HepG2 (cell line): ENCODE measurements around the gene AJM1. TPM values are rescaled to one million over a fixed set of nuclear protein-coding genes. Genes with fewer than 3 reads are reported as not detected.

Experiments
- ATAC-seq: fragments of 200-7000 bp; cut with Tn5 transposase; 3 replicates; pipeline ENCODE4 v1.9.1; 2020; ENCODE audit warnings: mild to moderate bottlenecking, moderate library complexity
- BruUV-seq: library from RNA; stranded (reverse); fragments of 400-500 nt; replicated peaks from 2 replicates; lab custom pipeline; 2021; lab: Mats Ljungman, UMichigan
- CTCF ChIA-PET: fragments of 300-600 bp; formaldehyde crosslinking; extraction: SDS; loops from one replicate; lab custom pipeline; 2021; ENCODE audit warnings: low total read pairs, inconsistent platforms, low intra/inter-chr PET ratio; lab: Yijun Ruan, JAX
- POLR2A ChIA-PET: fragments of 350-600 bp; sonication (Branson Sonifier 250); formaldehyde crosslinking; loops from one replicate; lab custom pipeline; 2020; ENCODE audit warnings: antibody characterized with exemption, inconsistent platforms; lab: Yijun Ruan, JAX
- DNase-seq: peaks from one replicate; pipeline ENCODE4 v3.0.0-alpha.2; 2015; ENCODE audit warnings: low spot score
- FAIRE-seq: peaks from 3 replicates; lab custom pipeline; 2011; peaks lifted over from hg19 to GRCh38; lab: Jason Lieb, UNC
- H2AFZ ChIP-seq: one replicate; pipeline ENCODE4 v1.6.1; 2011; ENCODE audit warnings: low read length, inconsistent platforms
- H3K27ac ChIP-seq: fragments of 300-600 bp; 3 replicates; pipeline ENCODE4 v1.8.0; 2011; ENCODE audit warnings: mixed run types, mild to moderate bottlenecking, mixed read lengths, low read length, inconsistent platforms; ENCODE audit not compliant: insufficient read depth; ENCODE audit errors: extremely low read length
- H3K27me3 ChIP-seq, 2 experiments: fragments of 200-600 bp in 1 of 2; 2 replicates in 1 of 2; 3 replicates in 1 of 2; pipeline versions ENCODE4 v1.6.0 to v1.8.0; 2011; ENCODE audit warnings: low read length in 2 of 2, mild to moderate bottlenecking in 2 of 2, moderate library complexity in 2 of 2, inconsistent platforms in 1 of 2; ENCODE audit not compliant: insufficient read depth in 2 of 2, control insufficient read depth in 1 of 2
- H3K36me3 ChIP-seq, 2 experiments: fragments of 200-600 bp in 1 of 2; replicated peaks in 1 of 2; 2 replicates in 1 of 2; 3 replicates in 1 of 2; pipeline versions ENCODE4 v1.5.1 to v1.8.0; 2011; ENCODE audit warnings: low read length in 2 of 2, inconsistent platforms in 1 of 2; ENCODE audit not compliant: insufficient read depth in 2 of 2, control insufficient read depth in 1 of 2
- H3K4me1 ChIP-seq: 2 replicates; pipeline ENCODE4 v1.5.1; 2012; ENCODE audit warnings: low read length, inconsistent platforms; ENCODE audit not compliant: insufficient read depth
- H3K4me2 ChIP-seq: 2 replicates; pipeline ENCODE4 v1.6.0; 2011; ENCODE audit warnings: low read depth, low read length, inconsistent platforms
- H3K4me3 ChIP-seq, 3 experiments: fragments of 200-600 bp in 1 of 3; sonication (generic), shearing (Covaris generic) in 1 of 3; replicated peaks in 1 of 3; 2 replicates each; pipeline ENCODE4 v1.5.1; 2011 to 2016; ENCODE audit warnings: low read length in 3 of 3, inconsistent platforms in 2 of 3, low read depth in 2 of 3, mild to moderate bottlenecking in 2 of 3, control low read depth in 1 of 3, mixed read lengths in 1 of 3; ENCODE audit not compliant: insufficient read depth in 1 of 3
- H3K79me2 ChIP-seq: one replicate; pipeline ENCODE4 v1.6.1; 2011; ENCODE audit warnings: low read length, inconsistent platforms; ENCODE audit not compliant: insufficient read depth
- H3K9ac ChIP-seq: 2 replicates; pipeline ENCODE4 v1.6.0; 2011; ENCODE audit warnings: mild to moderate bottlenecking, low read depth, low read length, inconsistent platforms; ENCODE audit not compliant: insufficient read depth
- H3K9me3 ChIP-seq: 2 replicates; pipeline ENCODE4 v1.5.1; 2012; ENCODE audit warnings: mild to moderate bottlenecking, low read length
- H4K20me1 ChIP-seq: 2 replicates; pipeline ENCODE4 v1.6.0; 2011; ENCODE audit warnings: inconsistent platforms, mild to moderate bottlenecking, low read length, moderate library complexity; ENCODE audit not compliant: insufficient read depth
- AGO1 ChIP-seq: fragments of 200-400 bp; formaldehyde crosslinking; IDR thresholded peaks from 2 replicates; pipeline ENCODE4 v1.6.1; 2017; ENCODE audit warnings: mild to moderate bottlenecking, low read depth, low read length, moderate library complexity; ENCODE audit not compliant: poor library complexity, severe bottlenecking
- EEA1 ChIP-seq: sonication (generic); formaldehyde crosslinking; IDR thresholded peaks from 2 replicates; pipeline ENCODE4 v1.5.1; 2020; ENCODE audit warnings: mild to moderate bottlenecking, missing genetic modification reagents, borderline replicate concordance
- FLYWCH1 ChIP-seq: sonication (generic); formaldehyde crosslinking; IDR thresholded peaks from 2 replicates; pipeline ENCODE4 v1.8.1; 2023; ENCODE audit warnings: mild to moderate bottlenecking, missing genetic modification reagents
- KDM5A ChIP-seq: fragments of 200-600 bp; sonication (generic); IDR thresholded peaks from 2 replicates; pipeline ENCODE4 v1.7.0; 2018; ENCODE audit warnings: antibody characterized with exemption, mild to moderate bottlenecking, low read length, borderline replicate concordance
- POLR2A ChIP-seq, 2 experiments: IDR thresholded peaks; 2 replicates each; pipeline ENCODE4 v1.6.1; 2011; ENCODE audit warnings: low read depth in 2 of 2, low read length in 2 of 2, mild to moderate bottlenecking in 1 of 2, moderate library complexity in 1 of 2; ENCODE audit not compliant: insufficient read depth in 1 of 2
- SRSF1 ChIP-seq: fragments of 200-400 bp; formaldehyde crosslinking; optimal IDR thresholded peaks from 2 replicates; pipeline ENCODE3; 2017; ENCODE audit warnings: mild to moderate bottlenecking, low read depth, low read length, moderate library complexity
- ZEB1 ChIP-seq: IDR thresholded peaks from 2 replicates; pipeline ENCODE4 v1.6.1; 2012; ENCODE audit warnings: mild to moderate bottlenecking, low read depth, inconsistent platforms; ENCODE audit not compliant: insufficient replicate concordance
- ZNF251 ChIP-seq: sonication (generic); formaldehyde crosslinking; IDR thresholded peaks from 2 replicates; pipeline ENCODE4 v1.9.0; 2021; ENCODE audit warnings: mild to moderate bottlenecking, missing genetic modification reagents
- ZNF605 ChIP-seq: sonication (generic); formaldehyde crosslinking; IDR thresholded peaks from 2 replicates; pipeline ENCODE4 v1.8.0; 2022; ENCODE audit warnings: mild to moderate bottlenecking, missing genetic modification reagents
- WGBS: methylation state at CpG from one replicate; pipeline ENCODE4 v1.1.6; 2017; ENCODE audit warnings: low lambda C conversion rate; 5-methylcytosine and 5-hydroxymethylcytosine counted together
- in situ Hi-C: cut with HindIII; loops from 2 replicates; pipeline ENCODE4 v1.10.0; 2017; ENCODE audit warnings: low pct_unique_long_range_greater_than_20kb; ENCODE audit not compliant: extremely low pct_ligation_motif_present
- intact Hi-C: fragments of 100-400 bp; cut with micrococcal nuclease; formaldehyde crosslinking; loops from one replicate; pipeline ENCODE4 v1.10.0; 2022; ENCODE audit not compliant: unreplicated experiment
- polyA plus RNA-seq, 8 experiments: library from polyadenylated mRNA; depleted of rRNA in 3 of 8; stranded (reverse) in 7 of 8; unstranded in 1 of 8; fragments of >200 nt; fragmentation: Illumina TruSeq in 4 of 8; extraction: Trizol in 4 of 8; gene quantifications; 2 replicates each; pipeline versions ENCODE4 v1.2.1 to v1.2.3, GENCODE V29; 2011 to 2016; ENCODE audit warnings: low read depth in 4 of 8, missing spikeins in 1 of 8, mixed read lengths in 1 of 8; ENCODE audit not compliant: insufficient read depth in 1 of 8
- total RNA-seq, 5 experiments: library from RNA; depleted of rRNA; stranded (reverse); fragments of >200 nt; fragmentation: Illumina TruSeq; extraction: Trizol; gene quantifications; 2 replicates each; pipeline ENCODE4 v1.2.3, GENCODE V29; 2016; ENCODE audit warnings: low read depth in 1 of 5
- TF ChIP-seq, protein P1 (sequence below): sonication (generic); formaldehyde crosslinking; conservative IDR thresholded peaks from 2 replicates; pipeline ENCODE4 v1.8.0; 2022; ENCODE audit warnings: low read depth, missing genetic modification reagents
- TF ChIP-seq, protein P2 (sequence below): IDR thresholded peaks from 2 replicates; pipeline ENCODE4 v1.6.1; 2016; ENCODE audit warnings: missing compliant biosample characterization, missing genetic modification reagents, borderline replicate concordance

AJM1 gene
- total and polyA plus RNA-seq, 2 of the 13 experiments (the other 11 are each of a cell fraction or from before 2014, with no cell fraction given): 1.1 to 1.2 TPM

DNA sequence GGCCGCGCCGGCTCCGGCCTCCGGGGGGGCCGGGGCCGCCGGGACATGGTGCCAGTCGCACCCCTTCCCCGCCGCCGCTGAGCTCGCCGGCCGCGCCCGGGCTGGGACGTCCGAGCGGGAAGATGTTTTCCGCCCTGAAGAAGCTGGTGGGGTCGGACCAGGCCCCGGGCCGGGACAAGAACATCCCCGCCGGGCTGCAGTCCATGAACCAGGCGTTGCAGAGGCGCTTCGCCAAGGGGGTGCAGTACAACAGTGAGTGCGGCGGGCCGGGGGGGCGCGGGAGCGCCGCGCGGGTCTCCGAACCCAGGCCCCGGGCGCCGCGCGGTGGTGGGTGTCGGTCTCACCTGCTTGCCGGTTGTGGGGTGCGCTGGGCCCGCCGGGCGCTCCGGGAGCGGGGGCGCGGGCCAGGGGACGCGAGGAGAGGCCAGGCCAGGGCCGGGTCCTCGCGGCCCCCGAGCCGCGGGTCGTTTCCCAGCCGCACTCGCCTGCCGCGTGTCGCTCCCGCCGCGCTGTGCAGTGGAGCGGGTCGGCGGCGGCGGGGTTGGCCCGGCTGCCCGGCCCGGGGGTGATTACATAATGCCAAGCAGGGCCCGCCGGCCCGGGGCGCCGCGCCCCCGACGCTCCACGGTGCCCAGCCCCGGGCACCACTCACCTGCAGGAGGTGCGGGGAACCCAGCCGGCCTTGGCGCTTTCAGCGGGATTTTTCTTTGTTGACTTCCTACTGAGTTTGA is 34.0 kb upstream of the AJM1 start (continued):
- TF ChIP-seq AGO1 (peak; percentile 95), FLYWCH1 (no peak), ZNF251 (CRISPR knock-in tag) (no peak), ZEB1 (no peak), SRSF1 (peak; percentile 10), EEA1 (CRISPR knock-in tag) (no peak)

DNA sequence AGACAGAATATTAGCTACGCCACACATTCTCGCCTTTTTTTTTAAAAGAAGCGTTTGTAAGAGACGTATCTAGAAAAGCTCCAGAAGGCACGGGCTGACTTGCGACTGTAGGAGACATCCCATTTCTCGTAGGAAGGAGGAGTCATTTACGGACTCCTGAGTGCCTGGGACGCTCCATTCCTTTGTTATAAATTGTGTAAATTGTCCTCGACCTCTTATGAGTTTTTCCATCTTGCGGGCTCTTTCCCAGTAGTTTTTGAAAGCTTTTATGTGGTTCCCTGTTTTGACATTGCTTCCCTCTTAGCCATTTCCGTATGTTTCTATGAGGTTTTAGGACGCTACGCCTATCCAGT is 33.5 kb upstream of the AJM1 start:
- POLR2A ChIA-PET: interaction anchor here (0.6 to 5.0 kb wide), 7 partner anchors 9 to 127 kb away, joined by 3 to 35 read pairs (median 9); partner anchors contain the start of gene TMEM141
- intact Hi-C loops: no loop called here
- CTCF ChIA-PET: no interaction called here
- TF ChIP-seq KDM5A (0 out of 2 replicates have a peak, but pooled peaks have one; percentile 13), ZNF605 (CRISPR knock-in tag) (0 out of 2 replicates have a peak, but pooled peaks have one; percentile 13), POLR2A (IDR thresholded peaks at IDR 0.05; ENCODE audit: insufficient read depth in 1 of 2, low read depth in 2 of 2, low read length in 2 of 2) (no peak)
- TF ChIP-seq, protein P1, sequence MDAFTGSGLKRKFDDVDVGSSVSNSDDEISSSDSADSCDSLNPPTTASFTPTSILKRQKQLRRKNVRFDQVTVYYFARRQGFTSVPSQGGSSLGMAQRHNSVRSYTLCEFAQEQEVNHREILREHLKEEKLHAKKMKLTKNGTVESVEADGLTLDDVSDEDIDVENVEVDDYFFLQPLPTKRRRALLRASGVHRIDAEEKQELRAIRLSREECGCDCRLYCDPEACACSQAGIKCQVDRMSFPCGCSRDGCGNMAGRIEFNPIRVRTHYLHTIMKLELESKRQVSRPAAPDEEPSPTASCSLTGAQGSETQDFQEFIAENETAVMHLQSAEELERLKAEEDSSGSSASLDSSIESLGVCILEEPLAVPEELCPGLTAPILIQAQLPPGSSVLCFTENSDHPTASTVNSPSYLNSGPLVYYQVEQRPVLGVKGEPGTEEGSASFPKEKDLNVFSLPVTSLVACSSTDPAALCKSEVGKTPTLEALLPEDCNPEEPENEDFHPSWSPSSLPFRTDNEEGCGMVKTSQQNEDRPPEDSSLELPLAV (CRISPR knock-in tag): no peak
- TF ChIP-seq, protein P2, sequence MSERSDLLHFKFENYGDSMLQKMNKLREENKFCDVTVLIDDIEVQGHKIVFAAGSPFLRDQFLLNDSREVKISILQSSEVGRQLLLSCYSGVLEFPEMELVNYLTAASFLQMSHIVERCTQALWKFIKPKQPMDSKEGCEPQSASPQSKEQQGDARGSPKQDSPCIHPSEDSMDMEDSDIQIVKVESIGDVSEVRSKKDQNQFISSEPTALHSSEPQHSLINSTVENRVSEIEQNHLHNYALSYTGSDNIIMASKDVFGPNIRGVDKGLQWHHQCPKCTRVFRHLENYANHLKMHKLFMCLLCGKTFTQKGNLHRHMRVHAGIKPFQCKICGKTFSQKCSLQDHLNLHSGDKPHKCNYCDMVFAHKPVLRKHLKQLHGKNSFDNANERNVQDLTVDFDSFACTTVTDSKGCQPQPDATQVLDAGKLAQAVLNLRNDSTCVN (CRISPR knock-in tag): peak; percentile 73; the same call in 1 of the 2 replicates

More for the DNA sequence above, 33.5 kb upstream of the AJM1 start:
- FAIRE-seq: no peak
- peaks cover 2 to 17% of the 10 kb centered on the region in 2 experiments; a peak in 4 of 5 replicates for H3K36me3 ChIP-seq
- in situ Hi-C loops: no loop called here
- H3K27me3 ChIP-seq: no peaks in the 10 kb centered on the region
- H3K9me3 ChIP-seq: no peaks in the 10 kb centered on the region
- ATAC-seq: no peak
- WGBS: 2% methylated on average over 14 of the region's 14 CpGs
- H4K20me1 ChIP-seq: no peaks in the 10 kb centered on the region; the same call in 1 of the 2 replicates
- peaks cover 69% of the 10 kb centered on the region for H3K79me2 ChIP-seq
- H3K4me2 ChIP-seq: peak overlapping the region; percentile 88
- peak overlapping the region; percentile 86 for H3K9ac ChIP-seq
- H3K27ac ChIP-seq: peak overlapping the region; percentile 71
- peak overlapping the region; percentile 88 to 96 (median 92) for H3K4me3 ChIP-seq
- BruUV-seq: no TSS peak
- DNase-seq: no peak
- no peak overlapping the region for H2AFZ ChIP-seq
- peaks cover 66% of the 10 kb centered on the region for H3K4me1 ChIP-seq
